Measurements from ENCODE around the gene TMEM87B.
A peak's percentile ranks its signal among the peaks of the same experiment; 100 is the strongest.
"Not testable (repeated sequence)": the region's sequence is repeated elsewhere in the genome, so short reads cannot be mapped to it uniquely, and the experiment has no call there.

TMEM87B gene

GRCh38 chr2:112137516-112138158 lies 82.6 kb downstream of the TMEM87B start:
- no peak overlapping the region for H3K27ac ChIP-seq (ENCODE audit: low read length)
- H2AFZ ChIP-seq (ENCODE audit: low read length) = peak overlapping the region; percentile 62
- peak overlapping the region; percentile 59 for H3K4me2 ChIP-seq (ENCODE audit: low read depth, low read length)
- H3K79me2 ChIP-seq (ENCODE audit: low read length) = no peaks in the 10 kb centered on the region
- H3K36me3 ChIP-seq (replicated peaks; ENCODE audit: insufficient read depth, low read length) = no peaks in the 10 kb centered on the region
- H3K27me3 ChIP-seq (replicated peaks; ENCODE audit: insufficient read depth, low read length) = no peaks in the 10 kb centered on the region
- no peaks in the 10 kb centered on the region for H3K9me3 ChIP-seq (replicated peaks; ENCODE audit: insufficient read depth, low read length)
- H4K20me1 ChIP-seq (ENCODE audit: insufficient read depth, low read length) = no peaks in the 10 kb centered on the region
- H3K4me1 ChIP-seq (ENCODE audit: low read length) = peaks cover 5% of the 10 kb centered on the region; the same call in 1 of the 2 replicates
- no peaks in the 10 kb centered on the region for H3K9me2 ChIP-seq (replicated peaks; ENCODE audit: insufficient read depth, low read length)
- DNase-seq = peak; percentile 23
- H3F3A ChIP-seq (ENCODE audit: insufficient read depth, low read length) = no peaks in the 10 kb centered on the region
- no peak overlapping the region; the same call in 1 of the 2 replicates for H3K9ac ChIP-seq (ENCODE audit: low read length)
- no peak for TF ChIP-seq CTCF (IDR thresholded peaks at IDR 0.05; ENCODE audit: low read length)
- no peak for TF ChIP-seq EZH2 (optimal IDR thresholded peaks at IDR 0.05; ENCODE audit: low read depth, low read length)
- no peak for TF ChIP-seq EZH2phosphoT487 (IDR thresholded peaks at IDR 0.05; ENCODE audit: low read length)
- peak overlapping the region; percentile 67 for H3K4me3 ChIP-seq (ENCODE audit: low read length)

DNA sequence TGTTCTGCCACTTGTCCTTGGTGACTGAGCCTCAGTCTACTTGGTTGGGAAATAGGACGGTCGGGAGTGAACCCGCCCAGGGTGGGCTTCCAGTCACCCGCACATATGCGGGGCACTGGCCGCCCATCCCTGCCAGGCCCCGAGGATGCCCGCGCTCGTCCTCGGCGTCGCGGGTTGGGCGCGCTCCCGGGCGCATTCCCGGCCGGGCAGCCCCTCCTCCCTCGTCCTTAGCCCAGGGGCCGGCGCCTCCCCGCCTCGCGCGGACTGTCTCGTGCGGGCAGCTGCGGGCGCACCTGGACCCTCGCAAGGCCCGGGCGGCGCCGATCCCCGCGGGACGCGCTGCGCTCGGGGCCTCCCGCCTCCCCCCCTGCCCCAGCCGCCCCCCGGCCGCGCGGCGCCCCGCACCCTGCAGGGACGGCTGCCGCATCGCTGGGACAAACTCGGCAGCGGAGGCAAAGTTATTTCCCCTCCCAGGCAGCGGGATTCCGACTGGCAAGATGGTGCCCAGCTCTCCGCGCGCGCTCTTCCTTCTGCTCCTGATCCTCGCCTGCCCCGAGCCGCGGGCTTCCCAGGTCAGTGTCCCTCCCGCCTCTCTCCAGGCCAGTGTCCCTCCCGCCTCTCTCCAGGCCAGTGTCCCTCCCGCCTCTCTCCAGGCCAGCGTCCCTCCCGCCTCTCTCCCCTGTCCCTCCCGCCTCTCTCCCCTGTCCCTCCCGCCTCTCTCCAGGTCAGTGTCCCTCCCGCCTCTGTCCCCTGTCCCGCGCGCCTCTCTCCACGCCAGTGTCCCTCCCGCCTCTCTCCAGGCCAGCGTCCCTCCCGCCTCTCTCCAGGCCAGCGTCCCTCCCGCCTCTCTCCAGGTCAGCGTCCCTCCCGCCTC lies 83.3 kb downstream of the TMEM87B start, which contains the start of gene FBLN7:
FBLN7 (plus strand) TSS at position 227 of the 874 bp plus-strand sequence; CDS start at position 498, 271 bp downstream.
- Histone ChIP-seq H3K4me3 (ENCODE audit: low read length) (peak within 1 kb of the TSS; percentile 67), H3K9ac (ENCODE audit: low read length) (no peak within 1 kb of the TSS; the same call in 1 of the 2 replicates), H3F3A (ENCODE audit: insufficient read depth, low read length) (no peaks in the 10 kb centered on the region), H3K79me2 (ENCODE audit: low read length) (no peaks in the 10 kb centered on the region), H3K9me2 (replicated peaks; ENCODE audit: insufficient read depth, low read length) (no peaks in the 10 kb centered on the region), H3K4me2 (ENCODE audit: low read depth, low read length) (peak within 1 kb of the TSS; percentile 59), H3K27ac (ENCODE audit: low read length) (no peak within 1 kb of the TSS), H2AFZ (ENCODE audit: low read length) (peak within 1 kb of the TSS; percentile 62), H3K9me3 (replicated peaks; ENCODE audit: insufficient read depth, low read length) (no peaks in the 10 kb centered on the region), H3K36me3 (replicated peaks; ENCODE audit: insufficient read depth, low read length) (no peaks in the 10 kb centered on the region), H3K27me3 (replicated peaks; ENCODE audit: insufficient read depth, low read length) (no peaks in the 10 kb centered on the region), H3K4me1 (ENCODE audit: low read length) (0 out of 2 replicates have a peak, but pooled peaks cover 3% of the 10 kb centered on the region), H4K20me1 (ENCODE audit: insufficient read depth, low read length) (no peaks in the 10 kb centered on the region)
- TF ChIP-seq EZH2phosphoT487 (IDR thresholded peaks at IDR 0.05; ENCODE audit: low read length) = no peak
- no peak for TF ChIP-seq CTCF (IDR thresholded peaks at IDR 0.05; ENCODE audit: low read length)
- no peak for TF ChIP-seq EZH2 (optimal IDR thresholded peaks at IDR 0.05; ENCODE audit: low read depth, low read length)
- DNase-seq = no peak

DNA sequence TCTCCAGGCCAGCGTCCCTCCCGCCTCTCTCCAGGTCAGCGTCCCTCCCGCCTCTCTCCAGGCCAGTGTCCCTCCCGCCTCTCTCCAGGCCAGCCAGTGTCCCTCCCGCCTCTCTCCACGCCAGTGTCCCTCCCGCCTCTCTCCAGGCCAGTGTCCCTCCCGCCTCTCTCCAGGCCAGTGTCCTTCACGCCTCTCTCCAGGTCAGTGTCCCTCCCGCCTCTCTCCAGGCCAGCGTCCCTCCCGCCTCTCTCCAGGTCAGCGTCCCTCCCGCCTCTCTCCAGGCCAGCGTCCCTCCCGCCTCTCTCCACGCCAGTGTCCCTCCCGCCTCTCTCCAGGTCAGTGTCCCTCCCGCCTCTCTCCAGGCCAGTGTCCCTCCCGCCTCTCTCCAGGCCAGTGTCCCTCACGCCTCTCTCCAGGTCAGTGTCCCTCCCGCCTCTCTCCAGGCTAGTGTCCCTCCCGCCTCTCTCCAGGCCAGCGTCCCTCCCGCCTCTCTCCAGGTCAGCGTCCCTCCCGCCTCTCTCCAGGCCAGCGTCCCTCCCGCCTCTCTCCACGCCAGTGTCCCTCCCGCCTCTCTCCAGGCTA lies 84.1 kb downstream of the TMEM87B start:
- H3K9me2 ChIP-seq (replicated peaks; ENCODE audit: insufficient read depth, low read length); H4K20me1 ChIP-seq (ENCODE audit: insufficient read depth, low read length); H3K27ac ChIP-seq (ENCODE audit: low read length); H3F3A ChIP-seq (ENCODE audit: insufficient read depth, low read length); H3K27me3 ChIP-seq (replicated peaks; ENCODE audit: insufficient read depth, low read length); H3K9me3 ChIP-seq (replicated peaks; ENCODE audit: insufficient read depth, low read length); DNase-seq; H3K4me1 ChIP-seq (ENCODE audit: low read length); H3K4me3 ChIP-seq (ENCODE audit: low read length); H3K4me2 ChIP-seq (ENCODE audit: low read depth, low read length); H2AFZ ChIP-seq (ENCODE audit: low read length); H3K79me2 ChIP-seq (ENCODE audit: low read length); H3K9ac ChIP-seq (ENCODE audit: low read length); H3K36me3 ChIP-seq (replicated peaks; ENCODE audit: insufficient read depth, low read length): not testable (repeated sequence)

DNA sequence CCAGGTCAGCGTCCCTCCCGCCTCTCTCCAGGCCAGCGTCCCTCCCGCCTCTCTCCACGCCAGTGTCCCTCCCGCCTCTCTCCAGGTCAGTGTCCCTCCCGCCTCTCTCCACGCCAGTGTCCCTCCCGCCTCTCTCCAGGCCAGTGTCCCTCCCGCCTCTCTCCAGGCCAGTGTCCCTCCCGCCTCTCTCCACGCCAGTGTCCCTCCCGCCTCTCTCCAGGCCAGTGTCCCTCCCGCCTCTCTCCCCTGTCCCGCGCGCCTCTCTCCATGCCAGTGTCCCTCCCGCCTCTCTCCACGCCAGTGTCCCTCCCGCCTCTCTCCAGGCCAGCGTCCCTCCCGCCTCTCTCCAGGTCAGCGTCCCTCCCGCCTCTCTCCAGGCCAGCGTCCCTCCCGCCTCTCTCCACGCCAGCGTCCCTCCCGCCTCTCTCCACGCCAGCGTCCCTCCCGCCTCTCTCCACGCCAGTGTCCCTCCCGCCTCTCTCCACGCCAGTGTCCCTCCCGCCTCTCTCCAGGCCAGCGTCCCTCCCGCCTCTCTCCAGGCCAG lies 84.7 kb downstream of the TMEM87B start:
- not testable (repeated sequence) for H3K79me2 ChIP-seq (ENCODE audit: low read length); H3K9ac ChIP-seq (ENCODE audit: low read length); H3F3A ChIP-seq (ENCODE audit: insufficient read depth, low read length); H4K20me1 ChIP-seq (ENCODE audit: insufficient read depth, low read length); H3K27me3 ChIP-seq (replicated peaks; ENCODE audit: insufficient read depth, low read length); H3K4me1 ChIP-seq (ENCODE audit: low read length); H3K9me3 ChIP-seq (replicated peaks; ENCODE audit: insufficient read depth, low read length); H3K27ac ChIP-seq (ENCODE audit: low read length); H3K36me3 ChIP-seq (replicated peaks; ENCODE audit: insufficient read depth, low read length); H3K4me3 ChIP-seq (ENCODE audit: low read length); H3K9me2 ChIP-seq (replicated peaks; ENCODE audit: insufficient read depth, low read length); H2AFZ ChIP-seq (ENCODE audit: low read length); H3K4me2 ChIP-seq (ENCODE audit: low read depth, low read length); DNase-seq

Measured in MM.1S (cell line).